T-helper 17 cell (primary cell): ENCODE data around the gene PDE6C. TPM values are rescaled to one million over a fixed set of nuclear protein-coding genes. Genes with fewer than 3 reads are reported as not detected.

Source experiments
- ATAC-seq: fragments of 150-1000 bp; cut with Tn5 transposase; 2 replicates; pipeline ENCODE4 v1.10.0; 2021; ENCODE audit warnings: mild to moderate bottlenecking, moderate library complexity
- DNase-seq, 3 donors: peaks; one replicate each; pipeline versions ENCODE4 v3.0.0 to v3.0.0-alpha.2; 2020 to 2021
- H3K9me3 ChIP-seq: one replicate; pipeline ENCODE4 v1.7.0; 2013; ENCODE audit warnings: low read length, mild to moderate bottlenecking; ENCODE audit not compliant: control insufficient read depth, poor library complexity, severe bottlenecking
- H3K27ac Mint-ChIP-seq: one replicate; pipeline ENCODE4 v1.8.0; 2022; ENCODE audit warnings: mild to moderate bottlenecking, moderate library complexity, mixed read lengths
- H3K27me3 Mint-ChIP-seq: one replicate; pipeline ENCODE4 v1.8.0; 2022; ENCODE audit warnings: mixed read lengths
- H3K36me3 Mint-ChIP-seq: one replicate; pipeline ENCODE4 v1.8.0; 2022; ENCODE audit warnings: low read depth, mixed read lengths
- H3K4me1 Mint-ChIP-seq: one replicate; pipeline ENCODE4 v1.8.0; 2022; ENCODE audit warnings: mild to moderate bottlenecking, mixed read lengths
- H3K4me3 Mint-ChIP-seq: one replicate; pipeline ENCODE4 v1.8.0; 2022; ENCODE audit warnings: mild to moderate bottlenecking, moderate library complexity, mixed read lengths
- total RNA-seq, 4 donors: library from RNA in 2 of 4; stranded (reverse) in 2 of 4; gene quantifications; one replicate each; pipeline ENCODE4 v1.2.3 and lab custom pipeline; 2022 to 2026

PDE6C gene
- total RNA-seq, 2 donors from 2014 or later, result not detected

GRCh38 chr10:93622942-93623341, 10.6 kb downstream of the PDE6C start:
- ATAC-seq, result no peak
- no peaks in the 10 kb centered on the region for H3K9me3 ChIP-seq
- DNase-seq, result no peak
- Mint-ChIP-seq H3K4me1 (no peaks in the 10 kb centered on the region), H3K27ac (no peak overlapping the region), H3K36me3 (no peaks in the 10 kb centered on the region), H3K27me3 (peaks cover 39% of the 10 kb centered on the region), H3K4me3 (no peak overlapping the region)

GRCh38 chr10:93628858-93629257, 16.5 kb downstream of the PDE6C start:
- H3K4me3 Mint-ChIP-seq, result no peak overlapping the region
- H3K36me3 Mint-ChIP-seq, result no peaks in the 10 kb centered on the region
- peaks cover 53% of the 10 kb centered on the region for H3K27me3 Mint-ChIP-seq
- DNase-seq, result no peak
- no peak for ATAC-seq
- no peak overlapping the region for H3K27ac Mint-ChIP-seq
- H3K9me3 ChIP-seq, result no peaks in the 10 kb centered on the region
- H3K4me1 Mint-ChIP-seq, result peaks cover 2% of the 10 kb centered on the region

- ATAC-seq (no peak), DNase-seq (no peak)
- Mint-ChIP-seq H3K36me3 (no peaks in the 10 kb centered on the region), H3K4me1 (peaks cover 2% of the 10 kb centered on the region), H3K27me3 (peaks cover 46% of the 10 kb centered on the region), H3K27ac (peak overlapping the region; percentile 11), H3K4me3 (no peak overlapping the region)
- no peaks in the 10 kb centered on the region for H3K9me3 ChIP-seq
Observed at GRCh38 chr10:93629647-93630305, 17.4 kb downstream of the PDE6C start.

- Mint-ChIP-seq H3K4me1 (peaks cover 2% of the 10 kb centered on the region), H3K4me3 (no peak overlapping the region), H3K36me3 (no peaks in the 10 kb centered on the region), H3K27me3 (peaks cover 41% of the 10 kb centered on the region), H3K27ac (no peak overlapping the region)
- no peak for ATAC-seq
- no peak for DNase-seq
- H3K9me3 ChIP-seq, result no peaks in the 10 kb centered on the region
Observed at GRCh38 chr10:93630625-93631557, 18.6 kb downstream of the PDE6C start.

- Mint-ChIP-seq H3K36me3 (no peaks in the 10 kb centered on the region), H3K4me1 (no peaks in the 10 kb centered on the region), H3K27me3 (peaks cover 8% of the 10 kb centered on the region), H3K4me3 (no peak overlapping the region), H3K27ac (no peak overlapping the region)
- no peak for ATAC-seq
- DNase-seq, result no peak
- H3K9me3 ChIP-seq, result no peaks in the 10 kb centered on the region
Observed at GRCh38 chr10:93639791-93640190, 27.5 kb downstream of the PDE6C start.

DNA sequence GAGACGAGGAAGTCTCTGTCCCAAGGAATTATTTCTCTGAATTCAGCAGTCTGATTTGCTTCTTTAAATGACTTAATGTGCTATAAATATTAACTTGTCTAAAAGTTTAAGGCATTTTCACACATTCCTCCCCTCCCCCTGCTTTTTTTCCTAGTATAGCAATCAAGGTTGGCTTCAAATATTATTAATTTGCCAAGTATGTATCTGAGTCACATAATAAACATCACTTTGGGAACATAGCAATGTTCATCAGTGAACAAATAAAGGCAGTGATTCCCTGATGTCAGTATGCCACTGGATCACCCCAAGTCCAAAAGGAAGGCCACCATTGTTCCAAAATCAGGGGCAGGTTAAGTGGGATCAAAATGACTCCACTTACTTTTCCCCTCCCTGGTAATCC, 40.5 kb downstream of the PDE6C start:
- H3K27me3 Mint-ChIP-seq, result peaks cover 8% of the 10 kb centered on the region
- no peaks in the 10 kb centered on the region for H3K9me3 ChIP-seq
- peaks cover 3% of the 10 kb centered on the region for H3K36me3 Mint-ChIP-seq
- H3K4me1 Mint-ChIP-seq, result no peaks in the 10 kb centered on the region
- ATAC-seq, result no peak
- H3K27ac Mint-ChIP-seq, result no peak overlapping the region
- no peak overlapping the region for H3K4me3 Mint-ChIP-seq
- DNase-seq, result no peak

DNA sequence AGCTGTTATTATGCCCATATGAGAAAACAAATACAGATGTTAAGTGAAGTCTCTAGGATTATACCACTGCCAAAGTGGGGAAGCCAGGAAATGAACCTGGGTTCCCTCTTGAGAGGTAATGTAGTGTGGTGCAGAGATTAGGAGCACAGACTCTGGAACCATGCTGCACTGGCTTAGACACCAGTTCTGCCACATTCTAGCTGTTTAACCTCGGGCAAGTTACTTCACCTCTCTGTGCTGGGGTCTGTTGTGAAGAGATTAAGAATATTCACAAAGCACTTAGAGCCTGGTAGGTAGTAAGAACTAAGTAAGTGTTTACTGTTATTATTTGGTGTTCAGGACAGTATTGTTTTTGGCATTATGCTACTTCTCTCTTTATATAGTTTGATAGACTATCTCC, 41.9 kb downstream of the PDE6C start:
- H3K27me3 Mint-ChIP-seq, result peaks cover 8% of the 10 kb centered on the region
- no peak for ATAC-seq
- no peaks in the 10 kb centered on the region for H3K4me1 Mint-ChIP-seq
- no peak overlapping the region for H3K27ac Mint-ChIP-seq
- DNase-seq, result no peak
- no peaks in the 10 kb centered on the region for H3K9me3 ChIP-seq
- H3K36me3 Mint-ChIP-seq, result peaks cover 3% of the 10 kb centered on the region
- no peak overlapping the region for H3K4me3 Mint-ChIP-seq

DNA sequence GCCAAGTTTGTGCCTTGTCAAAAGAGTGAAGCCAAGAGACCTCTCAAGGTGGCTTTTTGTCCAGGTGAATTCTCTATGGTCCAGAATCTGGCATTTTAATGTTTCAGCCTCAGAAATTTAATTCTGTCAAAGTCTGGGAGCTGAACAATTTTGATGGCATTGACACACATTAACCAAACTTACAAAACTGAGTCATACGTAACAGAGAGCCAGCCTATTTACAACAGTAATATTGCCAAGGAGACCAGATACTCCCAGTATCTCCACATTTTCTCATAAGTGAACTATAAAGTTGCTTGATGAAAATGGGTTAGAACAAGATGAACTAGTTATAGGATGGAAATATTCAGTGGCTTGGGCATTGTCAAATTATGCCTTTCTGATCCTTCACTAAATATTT, 43.8 kb downstream of the PDE6C start:
- ATAC-seq (no peak), DNase-seq (no peak)
- Mint-ChIP-seq H3K4me1 (no peaks in the 10 kb centered on the region), H3K36me3 (peaks cover 14% of the 10 kb centered on the region), H3K27ac (no peak overlapping the region), H3K27me3 (no peaks in the 10 kb centered on the region), H3K4me3 (no peak overlapping the region)
- no peaks in the 10 kb centered on the region for H3K9me3 ChIP-seq

- DNase-seq (no peak), ATAC-seq (no peak)
- no peak overlapping the region for H3K4me3 Mint-ChIP-seq
- H3K27me3 Mint-ChIP-seq, result no peaks in the 10 kb centered on the region
- H3K9me3 ChIP-seq, result no peaks in the 10 kb centered on the region
- H3K4me1 Mint-ChIP-seq, result no peaks in the 10 kb centered on the region
- H3K36me3 Mint-ChIP-seq, result peaks cover 13% of the 10 kb centered on the region
- H3K27ac Mint-ChIP-seq, result no peak overlapping the region
Observed at GRCh38 chr10:93657757-93658156, 45.4 kb downstream of the PDE6C start.

GRCh38 chr10:93666030-93666429, 53.7 kb downstream of the PDE6C start:
- ATAC-seq (no peak), DNase-seq (no peak)
- no peaks in the 10 kb centered on the region for H3K9me3 ChIP-seq
- peaks cover 9% of the 10 kb centered on the region for H3K36me3 Mint-ChIP-seq
- H3K4me1 Mint-ChIP-seq, result peaks cover 3% of the 10 kb centered on the region
- H3K27ac Mint-ChIP-seq, result no peak overlapping the region
- H3K4me3 Mint-ChIP-seq, result no peak overlapping the region
- H3K27me3 Mint-ChIP-seq, result no peaks in the 10 kb centered on the region

DNA sequence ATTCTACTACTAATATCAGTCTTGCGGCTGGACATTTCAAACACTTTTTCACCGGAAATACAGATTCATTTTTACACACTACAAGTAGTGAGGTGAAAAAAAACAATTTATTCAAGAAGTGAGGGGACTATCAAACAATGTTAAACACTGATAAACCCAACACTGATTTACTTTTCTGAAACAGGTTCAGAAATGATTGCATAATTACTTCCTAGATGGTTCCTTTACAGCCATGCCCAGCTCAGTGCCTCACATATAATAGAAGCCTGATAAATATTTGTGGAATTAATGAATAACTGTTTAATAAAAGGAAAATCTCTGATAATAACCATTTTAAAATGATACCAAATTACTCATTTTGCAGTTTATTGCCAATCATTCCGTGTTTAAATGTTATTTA, 55.5 kb downstream of the PDE6C start:
- no peak overlapping the region for H3K4me3 Mint-ChIP-seq
- ATAC-seq, result no peak
- no peak for DNase-seq
- peaks cover 5% of the 10 kb centered on the region for H3K36me3 Mint-ChIP-seq
- no peaks in the 10 kb centered on the region for H3K27me3 Mint-ChIP-seq
- H3K4me1 Mint-ChIP-seq, result peaks cover 3% of the 10 kb centered on the region
- H3K27ac Mint-ChIP-seq, result no peak overlapping the region
- no peaks in the 10 kb centered on the region for H3K9me3 ChIP-seq

DNA sequence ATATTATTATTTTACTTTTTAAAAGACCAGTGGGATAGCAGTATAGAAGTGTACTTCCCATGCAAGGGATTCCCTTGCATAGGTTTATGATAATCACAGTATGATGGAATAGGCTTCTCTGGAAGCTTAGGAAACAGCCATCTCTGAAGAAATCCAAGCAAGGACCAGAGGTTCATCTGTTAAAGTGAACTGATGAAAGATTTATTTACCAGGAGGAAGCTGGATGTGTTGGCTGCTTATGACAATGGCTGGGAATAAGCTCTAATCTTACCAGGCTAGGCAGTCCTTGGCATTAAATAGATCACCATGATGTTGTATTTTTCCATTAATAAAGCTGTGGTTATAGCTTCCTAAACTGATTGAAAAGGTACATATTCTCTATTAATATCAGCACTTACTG, 58.0 kb downstream of the PDE6C start:
- H3K27ac Mint-ChIP-seq, result no peak overlapping the region
- no peak for ATAC-seq
- H3K4me1 Mint-ChIP-seq, result peaks cover 3% of the 10 kb centered on the region
- H3K27me3 Mint-ChIP-seq, result no peaks in the 10 kb centered on the region
- no peak overlapping the region for H3K4me3 Mint-ChIP-seq
- no peaks in the 10 kb centered on the region for H3K9me3 ChIP-seq
- DNase-seq, result no peak
- H3K36me3 Mint-ChIP-seq, result peaks cover 8% of the 10 kb centered on the region

DNA sequence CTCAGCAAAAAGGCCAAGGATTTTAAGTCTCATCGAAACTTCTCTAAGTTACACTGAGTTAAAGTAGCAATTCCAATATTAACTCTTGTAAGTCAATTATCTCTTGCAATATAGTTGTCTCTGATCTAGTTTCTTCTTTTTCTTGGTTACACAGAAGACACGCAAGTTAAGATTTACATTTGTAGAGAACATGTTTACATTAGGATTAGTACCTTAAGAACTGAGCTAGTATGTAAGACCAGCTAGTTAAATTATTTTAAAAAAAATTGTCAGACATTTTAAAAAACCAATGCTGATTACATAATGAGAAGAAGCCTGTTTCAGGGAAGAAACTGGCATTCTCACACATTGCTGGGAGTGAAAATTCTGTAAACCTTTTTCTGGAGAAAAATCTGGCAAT, 58.7 kb downstream of the PDE6C start:
- ATAC-seq (no peak), DNase-seq (no peak)
- peaks cover 3% of the 10 kb centered on the region for H3K4me1 Mint-ChIP-seq
- H3K9me3 ChIP-seq, result no peaks in the 10 kb centered on the region
- no peaks in the 10 kb centered on the region for H3K27me3 Mint-ChIP-seq
- no peak overlapping the region for H3K4me3 Mint-ChIP-seq
- H3K36me3 Mint-ChIP-seq, result peaks cover 8% of the 10 kb centered on the region
- no peak overlapping the region for H3K27ac Mint-ChIP-seq
